ENCODE data around the gene RPL10. TPM values are rescaled to one million over a fixed set of nuclear protein-coding genes. Genes with fewer than 3 reads are reported as not detected.

RPL10 gene
- total and polyA plus RNA-seq, 2 of the 13 experiments (the other 11 are each of a cell fraction or from before 2014, with no cell fraction given): 2,381 to 4,713 TPM

- no peak; the same call in 1 of the 2 replicates for TF ChIP-seq ZNF790 (CRISPR knock-in tag; IDR thresholded peaks at IDR 0.05; ENCODE audit: borderline replicate concordance)
- no peak for TF ChIP-seq FOXK2 (IDR thresholded peaks at IDR 0.05)
- no peak for TF ChIP-seq ZNF761 (CRISPR knock-in tag; conservative IDR thresholded peaks at IDR 0.05)
- TF ChIP-seq ZNF589 (CRISPR knock-in tag; conservative IDR thresholded peaks at IDR 0.05): no peak
- TF ChIP-seq SPEN (CRISPR knock-in tag; IDR thresholded peaks at IDR 0.05; ENCODE audit: low read depth): peak; percentile 70
- no peak for TF ChIP-seq KAT2B (IDR thresholded peaks at IDR 0.05; ENCODE audit: borderline replicate concordance, low read depth, low read length)
- TF ChIP-seq ZNF800 (CRISPR knock-in tag; IDR thresholded peaks at IDR 0.05): 0 out of 2 replicates have a peak, but pooled peaks have one; percentile 15
- TF ChIP-seq HMG20B (CRISPR knock-in tag; conservative IDR thresholded peaks at IDR 0.05): no peak
- no peak for TF ChIP-seq ZNF781 (CRISPR knock-in tag; IDR thresholded peaks at IDR 0.05; ENCODE audit: borderline replicate concordance, not compliant biosample characterization)
- TF ChIP-seq ZNF446 (CRISPR knock-in tag; IDR thresholded peaks at IDR 0.05): no peak
- TF ChIP-seq, protein P1, sequence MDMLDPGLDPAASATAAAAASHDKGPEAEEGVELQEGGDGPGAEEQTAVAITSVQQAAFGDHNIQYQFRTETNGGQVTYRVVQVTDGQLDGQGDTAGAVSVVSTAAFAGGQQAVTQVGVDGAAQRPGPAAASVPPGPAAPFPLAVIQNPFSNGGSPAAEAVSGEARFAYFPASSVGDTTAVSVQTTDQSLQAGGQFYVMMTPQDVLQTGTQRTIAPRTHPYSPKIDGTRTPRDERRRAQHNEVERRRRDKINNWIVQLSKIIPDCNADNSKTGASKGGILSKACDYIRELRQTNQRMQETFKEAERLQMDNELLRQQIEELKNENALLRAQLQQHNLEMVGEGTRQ (IDR thresholded peaks at IDR 0.05; ENCODE audit: low read depth, low read length): no peak
- TF ChIP-seq, protein P1 (CRISPR knock-in tag; IDR thresholded peaks at IDR 0.05; ENCODE audit: borderline replicate concordance): peak; percentile 59; the same call in 1 of the 2 replicates
- no peak for TF ChIP-seq GABPA (IDR thresholded peaks at IDR 0.05; ENCODE audit: low read depth, low read length)
- peak; percentile 81 for TF ChIP-seq GABPA (CRISPR knock-in tag; IDR thresholded peaks at IDR 0.05; ENCODE audit: low read depth)
- no peak for TF ChIP-seq ZBTB8A (CRISPR knock-in tag; IDR thresholded peaks at IDR 0.05; ENCODE audit: borderline replicate concordance, low read depth)
- 0 out of 2 replicates have a peak, but pooled peaks have one; percentile 37 for TF ChIP-seq ZBTB7A (CRISPR knock-in tag; IDR thresholded peaks at IDR 0.05)
- TF ChIP-seq RFX1 (IDR thresholded peaks at IDR 0.05): no peak
- no peak for TF ChIP-seq ZFP1 (CRISPR knock-in tag; IDR thresholded peaks at IDR 0.05)
- TF ChIP-seq CBX1 (IDR thresholded peaks at IDR 0.05; ENCODE audit: low read depth): peak; percentile 52
- TF ChIP-seq SNAPC2 (CRISPR knock-in tag; IDR thresholded peaks at IDR 0.05): no peak
- TF ChIP-seq ZMYM2 (CRISPR knock-in tag; IDR thresholded peaks at IDR 0.05): no peak
- TF ChIP-seq, protein P2, sequence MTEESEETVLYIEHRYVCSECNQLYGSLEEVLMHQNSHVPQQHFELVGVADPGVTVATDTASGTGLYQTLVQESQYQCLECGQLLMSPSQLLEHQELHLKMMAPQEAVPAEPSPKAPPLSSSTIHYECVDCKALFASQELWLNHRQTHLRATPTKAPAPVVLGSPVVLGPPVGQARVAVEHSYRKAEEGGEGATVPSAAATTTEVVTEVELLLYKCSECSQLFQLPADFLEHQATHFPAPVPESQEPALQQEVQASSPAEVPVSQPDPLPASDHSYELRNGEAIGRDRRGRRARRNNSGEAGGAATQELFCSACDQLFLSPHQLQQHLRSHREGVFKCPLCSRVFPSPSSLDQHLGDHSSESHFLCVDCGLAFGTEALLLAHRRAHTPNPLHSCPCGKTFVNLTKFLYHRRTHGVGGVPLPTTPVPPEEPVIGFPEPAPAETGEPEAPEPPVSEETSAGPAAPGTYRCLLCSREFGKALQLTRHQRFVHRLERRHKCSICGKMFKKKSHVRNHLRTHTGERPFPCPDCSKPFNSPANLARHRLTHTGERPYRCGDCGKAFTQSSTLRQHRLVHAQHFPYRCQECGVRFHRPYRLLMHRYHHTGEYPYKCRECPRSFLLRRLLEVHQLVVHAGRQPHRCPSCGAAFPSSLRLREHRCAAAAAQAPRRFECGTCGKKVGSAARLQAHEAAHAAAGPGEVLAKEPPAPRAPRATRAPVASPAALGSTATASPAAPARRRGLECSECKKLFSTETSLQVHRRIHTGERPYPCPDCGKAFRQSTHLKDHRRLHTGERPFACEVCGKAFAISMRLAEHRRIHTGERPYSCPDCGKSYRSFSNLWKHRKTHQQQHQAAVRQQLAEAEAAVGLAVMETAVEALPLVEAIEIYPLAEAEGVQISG (CRISPR knock-in tag; IDR thresholded peaks at IDR 0.05): peak; percentile 99
- no peak for TF ChIP-seq GLMP (CRISPR knock-in tag; IDR thresholded peaks at IDR 0.05; ENCODE audit: borderline replicate concordance)
Measured at GRCh38 chrX:154397888-154398667, at the start of gene RPL10 (continued).

All from HepG2 (cell line).